Caco-2 (cell line): Measurements from ENCODE around the gene PRR12. TPM values are rescaled to one million over a fixed set of nuclear protein-coding genes. Genes with fewer than 3 reads are reported as not detected.
A peak's percentile ranks its signal among the peaks of the same experiment; 100 is the strongest.

Experiments
- BruUV-seq: library from RNA; stranded (reverse); fragments of 400-500 nt; replicated peaks from 2 replicates; lab custom pipeline; 2021; lab: Mats Ljungman, UMichigan
- CTCF ChIA-PET: fragments of 300-600 bp; sonication (Branson Sonifier 250); formaldehyde crosslinking; loops from one replicate; lab custom pipeline; 2022; ENCODE audit warnings: antibody characterized with exemption; lab: Charles Lee
- POLR2A ChIA-PET: fragments of 300-600 bp; sonication (Branson Sonifier 250); formaldehyde crosslinking; loops from one replicate; lab custom pipeline; 2022; ENCODE audit warnings: antibody characterized with exemption; lab: Charles Lee
- DNase-seq, 2 experiments: peaks; one replicate each; pipeline versions ENCODE4 v3.0.0 to v3.0.0-alpha.2; 2020 to 2022
- H3K27me3 ChIP-seq: replicated peaks from 2 replicates; pipeline ENCODE4 v1.6.0; 2011; ENCODE audit warnings: low read length; ENCODE audit not compliant: control insufficient read depth, insufficient read depth
- H3K36me3 ChIP-seq: 2 replicates; pipeline ENCODE4 v1.5.1; 2011; ENCODE audit warnings: low read length; ENCODE audit not compliant: control insufficient read depth, insufficient read depth
- H3K4me1 ChIP-seq: fragments of 250-450 bp; sonication (Bioruptor Pico); 2 replicates; pipeline ENCODE4 v1.5.1; 2020; ENCODE audit warnings: mild to moderate bottlenecking
- H3K4me3 ChIP-seq: 2 replicates; pipeline ENCODE4 v1.5.1; 2011; ENCODE audit warnings: low read depth, mild to moderate bottlenecking, control low read depth, low read length
- H3K9me3 ChIP-seq: fragments of 250-450 bp; sonication (Bioruptor Pico); 2 replicates; pipeline ENCODE4 v1.5.1; 2020; ENCODE audit warnings: mild to moderate bottlenecking, moderate library complexity
- H3K27ac Mint-ChIP-seq: one replicate; pipeline ENCODE4 v1.8.0; 2022; ENCODE audit warnings: mixed read lengths; ENCODE audit not compliant: unreplicated experiment
- H3K27me3 Mint-ChIP-seq: one replicate; pipeline ENCODE4 v1.8.0; 2022; ENCODE audit warnings: mixed read lengths; ENCODE audit not compliant: insufficient read depth, unreplicated experiment
- H3K36me3 Mint-ChIP-seq: one replicate; pipeline ENCODE4 v1.8.0; 2022; ENCODE audit warnings: mild to moderate bottlenecking, mixed read lengths; ENCODE audit not compliant: insufficient read depth, unreplicated experiment
- H3K4me1 Mint-ChIP-seq: one replicate; pipeline ENCODE4 v1.8.0; 2022; ENCODE audit warnings: low read depth, mixed read lengths; ENCODE audit not compliant: unreplicated experiment
- H3K4me3 Mint-ChIP-seq: one replicate; pipeline ENCODE4 v1.8.0; 2022; ENCODE audit warnings: mild to moderate bottlenecking, moderate library complexity, mixed read lengths; ENCODE audit not compliant: unreplicated experiment
- H3K9me3 Mint-ChIP-seq: one replicate; pipeline ENCODE4 v1.8.0; 2022; ENCODE audit warnings: mixed read lengths; ENCODE audit not compliant: unreplicated experiment
- intact Hi-C: fragments of 100-400 bp; cut with micrococcal nuclease; formaldehyde crosslinking; loops from one replicate; pipeline ENCODE4 v1.10.0; 2022; ENCODE audit not compliant: unreplicated experiment
- total RNA-seq: library from RNA; stranded (reverse); gene quantifications from 2 replicates; pipeline ENCODE4 v1.2.3, GENCODE V29; 2022
- TF ChIP-seq, protein P1 (sequence below), 2 experiments: fragments of 200-600 bp in 1 of 2; IDR thresholded peaks; 1 replicate in 1 of 2; 2 replicates in 1 of 2; pipeline versions ENCODE4 v1.5.1 to v1.8.0; 2011 to 2022; ENCODE audit warnings: antibody characterized with exemption in 1 of 2, control low read depth in 1 of 2, inconsistent platforms in 1 of 2, low read depth in 1 of 2, low read length in 1 of 2, mild to moderate bottlenecking in 1 of 2, moderate library complexity in 1 of 2; ENCODE audit not compliant: insufficient read depth in 1 of 2, severe bottlenecking in 1 of 2, unreplicated experiment in 1 of 2

Gene PRR12
- total RNA-seq, 1 experiment from 2014 or later, result 38.8 TPM

DNA sequence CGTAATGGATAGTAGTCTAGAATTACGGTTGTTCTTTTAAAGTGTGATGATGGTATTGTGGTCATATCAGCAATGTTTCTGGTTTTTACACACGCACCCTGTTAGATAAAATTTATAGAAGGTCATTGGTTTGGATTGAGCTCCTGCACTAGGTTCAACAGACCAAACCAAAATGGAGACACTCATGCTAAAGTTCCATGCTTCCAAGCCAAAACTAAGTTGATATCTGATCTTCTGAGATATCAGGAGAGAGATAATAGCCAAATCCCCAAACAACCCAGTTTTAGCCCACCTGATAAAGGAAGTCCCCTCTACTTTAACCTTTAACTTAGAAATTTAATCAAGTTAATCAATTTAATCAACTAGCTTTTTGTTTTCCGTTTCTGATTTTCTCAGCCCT lies 11.8 kb upstream of the PRR12 start:
- Mint-ChIP-seq H3K36me3 (peaks cover 33% of the 10 kb centered on the region), H3K9me3 (no peaks in the 10 kb centered on the region), H3K4me1 (no peaks in the 10 kb centered on the region), H3K27me3 (no peaks in the 10 kb centered on the region), H3K27ac (no peak overlapping the region), H3K4me3 (peak overlapping the region; percentile 95)
- Histone ChIP-seq H3K4me3 (peak overlapping the region; percentile 99), H3K27me3 (no peaks in the 10 kb centered on the region), H3K9me3 (no peaks in the 10 kb centered on the region), H3K36me3 (no peaks in the 10 kb centered on the region; the same call in 1 of the 2 replicates), H3K4me1 (0 out of 2 replicates have a peak, but pooled peaks cover 4% of the 10 kb centered on the region)
- intact Hi-C loops, result no loop called here
- BruUV-seq, result no TSS peak
- TF ChIP-seq, protein P1, sequence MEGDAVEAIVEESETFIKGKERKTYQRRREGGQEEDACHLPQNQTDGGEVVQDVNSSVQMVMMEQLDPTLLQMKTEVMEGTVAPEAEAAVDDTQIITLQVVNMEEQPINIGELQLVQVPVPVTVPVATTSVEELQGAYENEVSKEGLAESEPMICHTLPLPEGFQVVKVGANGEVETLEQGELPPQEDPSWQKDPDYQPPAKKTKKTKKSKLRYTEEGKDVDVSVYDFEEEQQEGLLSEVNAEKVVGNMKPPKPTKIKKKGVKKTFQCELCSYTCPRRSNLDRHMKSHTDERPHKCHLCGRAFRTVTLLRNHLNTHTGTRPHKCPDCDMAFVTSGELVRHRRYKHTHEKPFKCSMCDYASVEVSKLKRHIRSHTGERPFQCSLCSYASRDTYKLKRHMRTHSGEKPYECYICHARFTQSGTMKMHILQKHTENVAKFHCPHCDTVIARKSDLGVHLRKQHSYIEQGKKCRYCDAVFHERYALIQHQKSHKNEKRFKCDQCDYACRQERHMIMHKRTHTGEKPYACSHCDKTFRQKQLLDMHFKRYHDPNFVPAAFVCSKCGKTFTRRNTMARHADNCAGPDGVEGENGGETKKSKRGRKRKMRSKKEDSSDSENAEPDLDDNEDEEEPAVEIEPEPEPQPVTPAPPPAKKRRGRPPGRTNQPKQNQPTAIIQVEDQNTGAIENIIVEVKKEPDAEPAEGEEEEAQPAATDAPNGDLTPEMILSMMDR (IDR thresholded peaks at IDR 0.05; ENCODE audit: insufficient read depth in 1 of 2, low read depth in 1 of 2, low read length in 1 of 2, severe bottlenecking in 1 of 2, unreplicated experiment in 1 of 2), result no peak
- POLR2A ChIA-PET, result interaction anchor here (1.1 to 2.7 kb wide), 3 partner anchors 11 to 61 kb away, joined by 9 to 34 read pairs (median 11); partner anchors contain the start of gene RRAS
- CTCF ChIA-PET, result interaction anchor here (2.5 kb wide), 1 partner anchor 9 kb away, joined by 16 read pairs; no protein-coding TSS in a partner anchor
- no peak for DNase-seq

DNA sequence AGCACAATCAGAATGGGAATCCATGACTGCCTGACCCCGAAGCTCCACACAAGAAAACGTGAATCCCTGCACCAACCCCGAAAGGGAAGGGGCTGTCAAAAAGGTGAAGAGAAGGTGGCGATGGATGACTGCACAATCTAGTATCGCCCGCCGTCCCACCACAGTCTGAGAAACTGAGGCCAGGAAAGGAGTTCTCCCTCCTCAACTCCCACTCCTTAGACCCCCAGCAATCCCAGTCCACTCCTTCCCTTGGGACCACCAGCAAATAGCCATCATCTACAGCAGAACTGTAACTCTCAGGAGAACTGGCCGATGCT lies 11.1 kb upstream of the PRR12 start:
- H3K36me3 Mint-ChIP-seq, result peaks cover 25% of the 10 kb centered on the region
- DNase-seq, result no peak
- Histone ChIP-seq H3K36me3 (no peaks in the 10 kb centered on the region), H3K4me1 (0 out of 2 replicates have a peak, but pooled peaks cover 4% of the 10 kb centered on the region), H3K9me3 (no peaks in the 10 kb centered on the region), H3K27me3 (no peaks in the 10 kb centered on the region), H3K4me3 (peak overlapping the region; percentile 99)
- TF ChIP-seq, protein P1 (IDR thresholded peaks at IDR 0.05; ENCODE audit: insufficient read depth in 1 of 2, low read depth in 1 of 2, low read length in 1 of 2, severe bottlenecking in 1 of 2, unreplicated experiment in 1 of 2), result no peak
- H3K27me3 Mint-ChIP-seq, result no peaks in the 10 kb centered on the region
- intact Hi-C loops, result loop anchor here (1.0 kb wide), 1 partner anchor 10 kb away; no protein-coding TSS in a partner anchor
- ChIA-PET CTCF (interaction anchor here (0.9 to 2.5 kb wide), 5 partner anchors 9 to 103 kb away, joined by 3 to 16 read pairs (median 7); partner anchors contain the start of gene RRAS), POLR2A (interaction anchor here (0.6 to 2.7 kb wide), 9 partner anchors 10 to 106 kb away, joined by 3 to 34 read pairs (median 8); partner anchors contain the start of genes FCGRT, PRMT1, RPS11 and RRAS)
- H3K4me3 Mint-ChIP-seq, result peak overlapping the region; percentile 95
- H3K4me1 Mint-ChIP-seq, result no peaks in the 10 kb centered on the region
- H3K9me3 Mint-ChIP-seq, result no peaks in the 10 kb centered on the region
- BruUV-seq, result no TSS peak
- H3K27ac Mint-ChIP-seq, result peak overlapping the region; percentile 93

DNA sequence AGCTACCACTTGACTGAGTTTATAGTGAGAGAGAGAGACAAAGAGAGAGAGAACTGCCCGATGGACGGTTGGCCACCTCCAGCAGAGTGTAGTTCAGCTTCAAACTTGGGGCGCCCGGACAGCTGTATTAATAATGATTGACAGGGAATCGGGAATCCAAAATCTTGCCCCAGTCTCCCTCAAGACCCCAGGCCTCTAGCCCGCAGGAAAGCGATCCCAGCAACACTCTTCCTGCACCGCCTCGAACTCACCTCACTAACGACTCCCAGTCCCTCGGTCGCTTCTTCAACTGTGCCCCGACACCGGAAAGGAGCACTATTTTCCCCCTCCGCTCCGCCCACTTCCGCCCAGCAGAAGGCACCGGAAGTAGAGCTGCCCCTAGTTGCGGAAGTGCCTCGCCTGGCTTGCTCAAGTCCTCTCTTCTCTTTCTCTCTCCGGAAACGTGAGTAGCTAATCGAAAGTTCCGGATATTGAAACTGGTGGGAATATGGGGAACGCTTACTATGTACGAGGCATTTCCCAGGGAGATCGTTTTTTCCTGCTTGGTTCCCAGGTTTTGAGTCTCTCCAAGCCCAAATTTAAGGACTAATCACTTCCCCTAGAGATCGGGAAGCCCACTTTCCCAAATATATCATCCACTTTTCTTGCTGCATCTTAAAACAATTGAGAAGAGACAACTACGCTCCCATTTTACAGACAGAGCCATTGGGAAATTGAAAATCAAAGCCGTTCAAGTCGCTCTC lies 10.5 kb upstream of the PRR12 start, which contains the start of gene NOSIP:
NOSIP (minus strand) TSS at position 293 of the 743 bp plus-strand sequence. CDS start 19,865 bp downstream, outside the sequence.
- TF ChIP-seq, protein P1 (IDR thresholded peaks at IDR 0.05; ENCODE audit: insufficient read depth in 1 of 2, low read depth in 1 of 2, low read length in 1 of 2, severe bottlenecking in 1 of 2, unreplicated experiment in 1 of 2), result no peak
- H3K4me1 Mint-ChIP-seq, result no peaks in the 10 kb centered on the region
- H3K4me1 ChIP-seq, result 0 out of 2 replicates have a peak, but pooled peaks cover 4% of the 10 kb centered on the region
- no peaks in the 10 kb centered on the region for H3K27me3 ChIP-seq
- H3K9me3 ChIP-seq, result no peaks in the 10 kb centered on the region
- no peaks in the 10 kb centered on the region for H3K9me3 Mint-ChIP-seq
- intact Hi-C loops, result loop anchor here (1.0 kb wide), 1 partner anchor 10 kb away; no protein-coding TSS in a partner anchor
- POLR2A ChIA-PET, result interaction anchor here (0.6 to 2.7 kb wide), 17 partner anchors 10 to 127 kb away, joined by 3 to 34 read pairs (median 7); partner anchors contain the start of genes ALDH16A1, FCGRT, PRMT1 and RPS11
- CTCF ChIA-PET, result interaction anchor here (0.9 to 2.5 kb wide), 6 partner anchors 9 to 102 kb away, joined by 3 to 16 read pairs (median 7); partner anchors contain the start of genes PRMT1 and RRAS
- BruUV-seq, result no TSS peak
- peak; percentile 97 for DNase-seq
- H3K4me3 Mint-ChIP-seq, result peak within 1 kb of the TSS; percentile 95
- peak within 1 kb of the TSS; percentile 99 for H3K4me3 ChIP-seq
- peak within 1 kb of the TSS; percentile 93 for H3K27ac Mint-ChIP-seq
- no peaks in the 10 kb centered on the region for H3K36me3 ChIP-seq
- no peaks in the 10 kb centered on the region for H3K27me3 Mint-ChIP-seq
- H3K36me3 Mint-ChIP-seq, result peaks cover 20% of the 10 kb centered on the region
